Testis (tissue), 3 donors: ENCODE results near the gene COX7A2L. TPM values are rescaled to one million over a fixed set of nuclear protein-coding genes. Genes with fewer than 3 reads are reported as not detected.

Experiments used
- DNase-seq: peaks from one replicate; pipeline ENCODE4 v3.0.0-alpha.2; 2019
- H3K27ac ChIP-seq, 2 donors: fragments of 200-600 bp; sonication (generic); one replicate each; pipeline ENCODE4 v1.5.1; 2019
- H3K27me3 ChIP-seq: fragments of 200-600 bp; sonication (generic); one replicate; pipeline ENCODE4 v1.5.1; 2019
- H3K36me3 ChIP-seq: fragments of 200-600 bp; sonication (generic); one replicate; pipeline ENCODE4 v1.5.1; 2017; ENCODE audit warnings: low read depth; ENCODE audit errors: missing control alignments
- H3K4me1 ChIP-seq: fragments of 200-600 bp; sonication (generic); one replicate; pipeline ENCODE4 v1.5.1; 2019
- H3K4me3 ChIP-seq, 2 donors: fragments of 200-600 bp; sonication (generic); one replicate each; pipeline ENCODE4 v1.5.1; 2017 to 2019
- H3K9me3 ChIP-seq: fragments of 200-600 bp; sonication (generic); one replicate; pipeline ENCODE4 v1.5.1; 2017
- CTCF ChIP-seq, 3 experiments: fragments of 450-650 bp in 2 of 3; fragments of 200-600 bp in 1 of 3; sonication (generic) in 1 of 3; IDR thresholded peaks; one replicate each; pipeline ENCODE4 v1.5.1; 2016 to 2019; ENCODE audit warnings: antibody characterized with exemption in 3 of 3, mild to moderate bottlenecking in 2 of 3, moderate library complexity in 1 of 3
- POLR2A ChIP-seq: fragments of 450-650 bp; IDR thresholded peaks from one replicate; pipeline ENCODE4 v1.6.1; 2017; ENCODE audit warnings: antibody characterized with exemption, mild to moderate bottlenecking, moderate library complexity
- WGBS, 2 donors: methylation state at CpG; one replicate each; pipeline ENCODE4 v1.1.5; 2018; 5-methylcytosine and 5-hydroxymethylcytosine counted together
- intact Hi-C: fragments of 100-400 bp; cut with DNase I; formaldehyde crosslinking; loops from one replicate; pipeline ENCODE4 v1.15.1; 2023; ENCODE audit warnings: low total_unique reads
- polyA plus RNA-seq: library from polyadenylated mRNA; stranded (reverse); fragments of 350-450 nt; fragmentation: Illumina TruSeq; extraction: RNeasy Lipid Tissue Mini Kit (QIAGEN cat#74804); gene quantifications from one replicate; pipeline ENCODE4 v1.2.3, GENCODE V29; 2014; ENCODE audit warnings: low read depth, low replicate concordance; ENCODE audit not compliant: insufficient read depth
- total RNA-seq, 2 donors: library from RNA; depleted of rRNA; stranded (reverse); fragments of >200 nt; gene quantifications; one replicate each; pipeline ENCODE4 v1.2.3, GENCODE V29; 2016

COX7A2L gene
- total and polyA plus RNA-seq, 3 donors from 2014 or later, result 134 to 143 (median 142) TPM

- no peaks in the 10 kb centered on the region for H3K9me3 ChIP-seq
- TF ChIP-seq POLR2A, result no peak
- no peak overlapping the region for H3K4me3 ChIP-seq
- H3K27ac ChIP-seq, result peak overlapping the region in 1 of 2 donors; percentile 51
- intact Hi-C loops, result no loop called here
- no peaks in the 10 kb centered on the region for H3K27me3 ChIP-seq
- 49 to 58% methylated on average over 7 of the region's 7 CpGs for WGBS, 2 donors
- H3K36me3 ChIP-seq, result no peaks in the 10 kb centered on the region
- H3K4me1 ChIP-seq, result peaks cover 28% of the 10 kb centered on the region
- no peak for DNase-seq
These were observed 8.0 kb upstream of the COX7A2L start for GRCh38 chr2:42368817-42369531.

- 35 to 45% methylated on average over 3 of the region's 3 CpGs for WGBS, 2 donors
- Histone ChIP-seq H3K4me1 (peaks cover 27% of the 10 kb centered on the region), H3K4me3 (no peak overlapping the region), H3K9me3 (no peaks in the 10 kb centered on the region), H3K27ac (peak overlapping the region; percentile 51 to 61), H3K27me3 (no peaks in the 10 kb centered on the region), H3K36me3 (no peaks in the 10 kb centered on the region)
- TF ChIP-seq POLR2A (no peak), CTCF (IDR thresholded peaks at IDR 0.05) (no peak)
- peak; percentile 48 for DNase-seq
- intact Hi-C loops, result no loop called here
These were observed 6.8 kb upstream of the COX7A2L start for GRCh38 chr2:42367835-42368234.

- no peaks in the 10 kb centered on the region for H3K9me3 ChIP-seq
- H3K4me1 ChIP-seq, result peaks cover 26% of the 10 kb centered on the region
- H3K27me3 ChIP-seq, result no peaks in the 10 kb centered on the region
- no peak overlapping the region for H3K27ac ChIP-seq
- H3K36me3 ChIP-seq, result no peaks in the 10 kb centered on the region
- TF ChIP-seq POLR2A (no peak), CTCF (IDR thresholded peaks at IDR 0.05) (no peak)
- intact Hi-C loops, result no loop called here
- no peak overlapping the region for H3K4me3 ChIP-seq
- DNase-seq, result no peak
These were observed 5.4 kb upstream of the COX7A2L start for GRCh38 chr2:42366411-42366810.

- Histone ChIP-seq H3K4me3 (no peak overlapping the region), H3K27ac (no peak overlapping the region), H3K4me1 (peaks cover 29% of the 10 kb centered on the region), H3K9me3 (no peaks in the 10 kb centered on the region), H3K27me3 (no peaks in the 10 kb centered on the region), H3K36me3 (no peaks in the 10 kb centered on the region)
- TF ChIP-seq POLR2A (no peak), CTCF (IDR thresholded peaks at IDR 0.05) (no peak)
- intact Hi-C loops, result no loop called here
- WGBS, 2 donors, result 71 to 77% methylated on average over 3 of the region's 3 CpGs
- no peak for DNase-seq
These were observed 3.6 kb upstream of the COX7A2L start for GRCh38 chr2:42364658-42365057.

GRCh38 chr2:42363413-42363812 lies 2.4 kb upstream of the COX7A2L start:
- no peak for DNase-seq
- intact Hi-C loops, result no loop called here
- H3K9me3 ChIP-seq, result no peaks in the 10 kb centered on the region
- peaks cover 29% of the 10 kb centered on the region for H3K4me1 ChIP-seq
- no peak overlapping the region for H3K4me3 ChIP-seq
- H3K36me3 ChIP-seq, result no peaks in the 10 kb centered on the region
- TF ChIP-seq CTCF (IDR thresholded peaks at IDR 0.05) (no peak), POLR2A (no peak)
- no peaks in the 10 kb centered on the region for H3K27me3 ChIP-seq
- H3K27ac ChIP-seq, result no peak overlapping the region
- WGBS, 2 donors, result 63 to 79% methylated on average over 3 of the region's 3 CpGs
